Ishikawa (cell line): ENCODE results near the gene CCNJL.

Source experiments
- CEBPB ChIP-seq: IDR thresholded peaks from 2 replicates; pipeline ENCODE4 v1.6.1; 2012
- CREB1 ChIP-seq: IDR thresholded peaks from 2 replicates; pipeline ENCODE4 v1.6.1; 2012; ENCODE audit warnings: low read depth
- EGR1 ChIP-seq: IDR thresholded peaks from 2 replicates; pipeline ENCODE4 v1.6.1; 2012
- EP300 ChIP-seq: IDR thresholded peaks from 2 replicates; pipeline ENCODE4 v1.6.1; 2012; ENCODE audit warnings: borderline replicate concordance
- FOXM1 ChIP-seq: IDR thresholded peaks from 2 replicates; pipeline ENCODE4 v1.6.1; 2012; ENCODE audit warnings: low read depth, borderline replicate concordance
- MAX ChIP-seq: IDR thresholded peaks from 2 replicates; pipeline ENCODE4 v1.6.1; 2012
- NFIC ChIP-seq: IDR thresholded peaks from 2 replicates; pipeline ENCODE4 v1.6.1; 2012
- RAD21 ChIP-seq: IDR thresholded peaks from 2 replicates; pipeline ENCODE4 v1.6.1; 2012; ENCODE audit warnings: low read depth
- REST ChIP-seq: IDR thresholded peaks from 2 replicates; pipeline ENCODE4 v1.6.1; 2012; ENCODE audit warnings: low read depth, mild to moderate bottlenecking
- TAF1 ChIP-seq: IDR thresholded peaks from 2 replicates; pipeline ENCODE4 v1.6.1; 2012; ENCODE audit warnings: low read depth, mild to moderate bottlenecking
- TCF12 ChIP-seq: IDR thresholded peaks from 2 replicates; pipeline ENCODE4 v1.6.1; 2012; ENCODE audit warnings: low read depth
- TEAD4 ChIP-seq: IDR thresholded peaks from 2 replicates; pipeline ENCODE4 v1.6.1; 2012
- USF1 ChIP-seq: IDR thresholded peaks from 2 replicates; pipeline ENCODE4 v1.6.1; 2012
- YY1 ChIP-seq: IDR thresholded peaks from 2 replicates; pipeline ENCODE4 v1.6.1; 2012; ENCODE audit warnings: low read depth
- ZBTB7A ChIP-seq: IDR thresholded peaks from 2 replicates; pipeline ENCODE4 v1.6.1; 2012; ENCODE audit warnings: low read depth

CCNJL gene

GRCh38 chr5:160262151-160263074, 50.0 kb downstream of the CCNJL start:
- no peak for TF ChIP-seq TAF1

GRCh38 chr5:160260881-160261815, 51.2 kb downstream of the CCNJL start:
- TF ChIP-seq CEBPB (no peak), ZBTB7A (no peak)

- TF ChIP-seq ZBTB7A (no peak), FOXM1 (no peak), USF1 (no peak), TAF1 (no peak), TCF12 (no peak), EGR1 (no peak), REST (no peak), MAX (no peak), TEAD4 (no peak), CREB1 (no peak), EP300 (no peak), YY1 (no peak), CEBPB (no peak)
Measured at GRCh38 chr5:160260006-160260775, 52.2 kb downstream of the CCNJL start.

GRCh38 chr5:160259341-160259740, 53.0 kb downstream of the CCNJL start:
- no peak for TF ChIP-seq NFIC

GRCh38 chr5:160254706-160255105, 57.7 kb downstream of the CCNJL start:
- TF ChIP-seq EGR1 (no peak), NFIC (no peak), USF1 (no peak), TCF12 (no peak), EP300 (no peak), MAX (no peak)

- TF ChIP-seq YY1 = no peak
- TF ChIP-seq TCF12 = no peak
- TF ChIP-seq REST = no peak
- no peak for TF ChIP-seq EGR1
- no peak for TF ChIP-seq EP300
- no peak for TF ChIP-seq MAX
- TF ChIP-seq NFIC = no peak
- TF ChIP-seq TAF1 = no peak
- TF ChIP-seq ZBTB7A = no peak
- TF ChIP-seq TEAD4 = no peak
- TF ChIP-seq FOXM1 = no peak
- TF ChIP-seq CREB1 = no peak
- TF ChIP-seq USF1 = no peak
- no peak for TF ChIP-seq CEBPB
- TF ChIP-seq RAD21 = no peak
Measured at GRCh38 chr5:160253441-160253840, 58.9 kb downstream of the CCNJL start.
